Lower lobe of right lung (tissue), 2 donors: ENCODE data around the gene BEAN1. TPM values are rescaled to one million over a fixed set of nuclear protein-coding genes. Genes with fewer than 3 reads are reported as not detected.
A peak's percentile ranks its signal among the peaks of the same experiment; 100 is the strongest.

Experiments used
- ATAC-seq, 2 donors: fragments of 200-7000 bp; cut with Tn5 transposase; one replicate each; pipeline ENCODE4 v1.9.1; 2020 to 2022; ENCODE audit warnings: mild to moderate bottlenecking in 2 of 2, moderate library complexity in 2 of 2
- DNase-seq: peaks from one replicate; pipeline ENCODE4 v3.0.0-alpha.2; 2020
- H3K27ac ChIP-seq: fragments of 200-600 bp; one replicate; pipeline ENCODE4 v1.8.0; 2022
- H3K27me3 ChIP-seq: fragments of 200-600 bp; one replicate; pipeline ENCODE4 v1.8.0; 2022; ENCODE audit warnings: low read depth
- H3K36me3 ChIP-seq: fragments of 200-600 bp; one replicate; pipeline ENCODE4 v1.8.0; 2022; ENCODE audit warnings: mild to moderate bottlenecking
- H3K4me1 ChIP-seq: fragments of 200-600 bp; one replicate; pipeline ENCODE4 v1.8.0; 2022
- H3K4me3 ChIP-seq: fragments of 200-600 bp; one replicate; pipeline ENCODE4 v1.8.0; 2022; ENCODE audit warnings: mild to moderate bottlenecking
- H3K9me3 ChIP-seq: fragments of 200-600 bp; one replicate; pipeline ENCODE4 v1.8.0; 2022
- CTCF ChIP-seq: fragments of 200-600 bp; IDR thresholded peaks from one replicate; pipeline ENCODE4 v1.8.0; 2022; ENCODE audit warnings: antibody characterized with exemption, mild to moderate bottlenecking
- intact Hi-C: fragments of 100-400 bp; cut with DNase I; formaldehyde crosslinking; loops from one replicate; pipeline ENCODE4 v1.11.0; 2022
- total RNA-seq: library from RNA; stranded (reverse); fragmentation: NEBNext Ultra II Directional; extraction: Animal tissue kit (Norgen Biotek cat#: 25700); gene quantifications from one replicate; pipeline ENCODE4 v1.2.1, GENCODE V29; 2021
- donor health status: DM: no; HTN: yes; CAD: no; lungs with severe emphysema.

The BEAN1 gene
- total RNA-seq, 1 donor from 2014 or later, result 0.15 TPM

DNA sequence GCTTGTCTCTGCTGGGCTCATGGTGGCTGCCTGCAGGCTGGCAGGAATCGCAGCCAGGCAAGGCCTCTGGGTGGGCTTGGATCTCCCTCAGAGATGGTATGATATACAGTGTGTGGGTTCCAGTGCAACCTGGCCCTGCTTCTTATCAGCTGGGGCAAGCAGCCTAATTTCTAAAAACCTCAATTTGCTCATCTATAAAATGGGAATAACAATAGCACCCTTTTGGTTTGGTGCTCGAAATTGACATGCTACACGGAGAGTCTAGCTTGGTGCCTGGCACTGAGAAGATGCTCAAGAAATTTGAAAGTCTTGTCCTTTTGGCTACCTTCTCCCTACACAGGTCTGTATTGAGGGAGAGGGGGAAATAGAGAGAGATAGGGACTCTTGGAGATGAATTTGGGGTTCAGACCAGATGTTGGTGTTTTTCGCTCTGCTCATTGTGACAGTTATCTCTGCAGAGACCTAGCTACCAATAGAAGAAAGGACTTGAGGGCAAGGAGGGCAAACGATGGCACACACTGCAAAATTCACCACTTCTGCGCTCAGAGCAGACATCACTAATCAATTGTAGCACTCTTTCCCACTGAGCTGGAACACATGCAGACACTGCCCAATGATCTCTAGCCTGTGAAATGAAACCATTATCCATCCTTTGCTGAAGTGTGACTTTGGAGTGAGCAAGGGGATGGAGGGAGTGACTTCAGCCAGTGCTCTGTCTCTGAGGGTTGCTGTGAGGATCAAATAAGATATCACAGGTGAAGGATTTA, 15.6 kb downstream of the BEAN1 start:
- intact Hi-C loops, result no loop called here
- ATAC-seq (no peak), DNase-seq (no peak)
- H3K36me3 ChIP-seq, result no peaks in the 10 kb centered on the region
- H3K4me1 ChIP-seq, result no peaks in the 10 kb centered on the region
- no peak for TF ChIP-seq CTCF
- H3K9me3 ChIP-seq, result no peaks in the 10 kb centered on the region
- no peak overlapping the region for H3K27ac ChIP-seq
- H3K4me3 ChIP-seq, result no peak overlapping the region
- H3K27me3 ChIP-seq, result no peaks in the 10 kb centered on the region

DNA sequence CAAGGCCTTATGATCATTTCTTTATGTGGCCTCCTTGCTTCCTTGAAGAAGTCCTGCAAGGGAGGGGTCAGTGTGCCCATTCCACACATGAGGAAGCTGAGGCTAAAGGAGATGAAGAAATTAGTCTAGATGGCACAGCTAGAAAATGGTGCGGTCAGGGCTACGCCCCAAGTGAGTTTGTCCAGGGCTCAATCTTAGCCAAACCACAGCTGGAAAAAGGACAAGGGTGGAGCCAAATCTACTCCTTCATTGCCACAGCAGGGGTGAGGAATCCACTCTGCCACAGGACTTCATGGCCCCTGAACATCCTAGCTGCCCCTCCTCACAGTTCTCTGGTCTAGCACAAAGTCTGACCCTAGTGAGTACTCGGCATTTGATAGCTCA, 16.2 kb downstream of the BEAN1 start:
- H3K27me3 ChIP-seq, result no peaks in the 10 kb centered on the region
- H3K4me3 ChIP-seq, result no peak overlapping the region
- intact Hi-C loops, result no loop called here
- H3K36me3 ChIP-seq, result no peaks in the 10 kb centered on the region
- H3K9me3 ChIP-seq, result no peaks in the 10 kb centered on the region
- DNase-seq (no peak), ATAC-seq (peak in 1 of 2 donors; percentile 64)
- no peak overlapping the region for H3K27ac ChIP-seq
- no peaks in the 10 kb centered on the region for H3K4me1 ChIP-seq
- TF ChIP-seq CTCF, result no peak

GRCh38 chr16:66444049-66444481, 17.0 kb downstream of the BEAN1 start:
- Histone ChIP-seq H3K27me3 (no peaks in the 10 kb centered on the region), H3K27ac (no peak overlapping the region), H3K36me3 (no peaks in the 10 kb centered on the region), H3K4me1 (no peaks in the 10 kb centered on the region), H3K4me3 (no peak overlapping the region), H3K9me3 (no peaks in the 10 kb centered on the region)
- intact Hi-C loops, result no loop called here
- ATAC-seq (no peak), DNase-seq (no peak)
- no peak for TF ChIP-seq CTCF

GRCh38 chr16:66446737-66447136, 19.6 kb downstream of the BEAN1 start:
- intact Hi-C loops, result no loop called here

GRCh38 chr16:66447491-66447890, 20.4 kb downstream of the BEAN1 start:
- TF ChIP-seq CTCF, result no peak
- Histone ChIP-seq H3K27me3 (no peaks in the 10 kb centered on the region), H3K9me3 (no peaks in the 10 kb centered on the region), H3K4me3 (no peak overlapping the region), H3K4me1 (no peaks in the 10 kb centered on the region), H3K27ac (no peak overlapping the region), H3K36me3 (no peaks in the 10 kb centered on the region)
- no peak for DNase-seq
- no peak for ATAC-seq
- intact Hi-C loops, result no loop called here

More at GRCh38 chr16:66446737-66447136, 19.6 kb downstream of the BEAN1 start:
- TF ChIP-seq CTCF, result no peak
- no peak for DNase-seq
- no peak for ATAC-seq
- H3K27ac ChIP-seq, result no peak overlapping the region
- no peaks in the 10 kb centered on the region for H3K4me1 ChIP-seq
- no peaks in the 10 kb centered on the region for H3K36me3 ChIP-seq
- H3K27me3 ChIP-seq, result no peaks in the 10 kb centered on the region
- no peaks in the 10 kb centered on the region for H3K9me3 ChIP-seq
- no peak overlapping the region for H3K4me3 ChIP-seq
